Ishikawa (cell line): ENCODE results near the gene PPP2R2C.

Experiments
- CEBPB ChIP-seq: IDR thresholded peaks from 2 replicates; pipeline ENCODE4 v1.6.1; 2012
- CREB1 ChIP-seq: IDR thresholded peaks from 2 replicates; pipeline ENCODE4 v1.6.1; 2012; ENCODE audit warnings: low read depth
- EGR1 ChIP-seq: IDR thresholded peaks from 2 replicates; pipeline ENCODE4 v1.6.1; 2012
- EP300 ChIP-seq: IDR thresholded peaks from 2 replicates; pipeline ENCODE4 v1.6.1; 2012; ENCODE audit warnings: borderline replicate concordance
- FOXM1 ChIP-seq: IDR thresholded peaks from 2 replicates; pipeline ENCODE4 v1.6.1; 2012; ENCODE audit warnings: low read depth, borderline replicate concordance
- NFIC ChIP-seq: IDR thresholded peaks from 2 replicates; pipeline ENCODE4 v1.6.1; 2012
- RAD21 ChIP-seq: IDR thresholded peaks from 2 replicates; pipeline ENCODE4 v1.6.1; 2012; ENCODE audit warnings: low read depth
- TAF1 ChIP-seq: IDR thresholded peaks from 2 replicates; pipeline ENCODE4 v1.6.1; 2012; ENCODE audit warnings: low read depth, mild to moderate bottlenecking
- TCF12 ChIP-seq: IDR thresholded peaks from 2 replicates; pipeline ENCODE4 v1.6.1; 2012; ENCODE audit warnings: low read depth
- TEAD4 ChIP-seq: IDR thresholded peaks from 2 replicates; pipeline ENCODE4 v1.6.1; 2012
- USF1 ChIP-seq: IDR thresholded peaks from 2 replicates; pipeline ENCODE4 v1.6.1; 2012
- YY1 ChIP-seq: IDR thresholded peaks from 2 replicates; pipeline ENCODE4 v1.6.1; 2012; ENCODE audit warnings: low read depth
- ZBTB7A ChIP-seq: IDR thresholded peaks from 2 replicates; pipeline ENCODE4 v1.6.1; 2012; ENCODE audit warnings: low read depth
- TF ChIP-seq, protein P1 (sequence below): IDR thresholded peaks from 2 replicates; pipeline ENCODE4 v1.6.1; 2012
- TF ChIP-seq, protein P2 (sequence below): IDR thresholded peaks from 2 replicates; pipeline ENCODE4 v1.6.1; 2012; ENCODE audit warnings: low read depth, mild to moderate bottlenecking

Gene PPP2R2C

GRCh38 chr4:6403400-6403685 is 69.1 kb downstream of the PPP2R2C start:
- TF ChIP-seq, protein P1, sequence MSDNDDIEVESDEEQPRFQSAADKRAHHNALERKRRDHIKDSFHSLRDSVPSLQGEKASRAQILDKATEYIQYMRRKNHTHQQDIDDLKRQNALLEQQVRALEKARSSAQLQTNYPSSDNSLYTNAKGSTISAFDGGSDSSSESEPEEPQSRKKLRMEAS: no peak
- TF ChIP-seq YY1: no peak
- no peak for TF ChIP-seq ZBTB7A
- no peak for TF ChIP-seq CREB1
- TF ChIP-seq, protein P2, sequence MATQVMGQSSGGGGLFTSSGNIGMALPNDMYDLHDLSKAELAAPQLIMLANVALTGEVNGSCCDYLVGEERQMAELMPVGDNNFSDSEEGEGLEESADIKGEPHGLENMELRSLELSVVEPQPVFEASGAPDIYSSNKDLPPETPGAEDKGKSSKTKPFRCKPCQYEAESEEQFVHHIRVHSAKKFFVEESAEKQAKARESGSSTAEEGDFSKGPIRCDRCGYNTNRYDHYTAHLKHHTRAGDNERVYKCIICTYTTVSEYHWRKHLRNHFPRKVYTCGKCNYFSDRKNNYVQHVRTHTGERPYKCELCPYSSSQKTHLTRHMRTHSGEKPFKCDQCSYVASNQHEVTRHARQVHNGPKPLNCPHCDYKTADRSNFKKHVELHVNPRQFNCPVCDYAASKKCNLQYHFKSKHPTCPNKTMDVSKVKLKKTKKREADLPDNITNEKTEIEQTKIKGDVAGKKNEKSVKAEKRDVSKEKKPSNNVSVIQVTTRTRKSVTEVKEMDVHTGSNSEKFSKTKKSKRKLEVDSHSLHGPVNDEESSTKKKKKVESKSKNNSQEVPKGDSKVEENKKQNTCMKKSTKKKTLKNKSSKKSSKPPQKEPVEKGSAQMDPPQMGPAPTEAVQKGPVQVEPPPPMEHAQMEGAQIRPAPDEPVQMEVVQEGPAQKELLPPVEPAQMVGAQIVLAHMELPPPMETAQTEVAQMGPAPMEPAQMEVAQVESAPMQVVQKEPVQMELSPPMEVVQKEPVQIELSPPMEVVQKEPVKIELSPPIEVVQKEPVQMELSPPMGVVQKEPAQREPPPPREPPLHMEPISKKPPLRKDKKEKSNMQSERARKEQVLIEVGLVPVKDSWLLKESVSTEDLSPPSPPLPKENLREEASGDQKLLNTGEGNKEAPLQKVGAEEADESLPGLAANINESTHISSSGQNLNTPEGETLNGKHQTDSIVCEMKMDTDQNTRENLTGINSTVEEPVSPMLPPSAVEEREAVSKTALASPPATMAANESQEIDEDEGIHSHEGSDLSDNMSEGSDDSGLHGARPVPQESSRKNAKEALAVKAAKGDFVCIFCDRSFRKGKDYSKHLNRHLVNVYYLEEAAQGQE: no peak
- no peak for TF ChIP-seq TEAD4
- TF ChIP-seq EP300: no peak
- TF ChIP-seq FOXM1: no peak
- TF ChIP-seq TCF12: no peak
- TF ChIP-seq USF1: no peak
- TF ChIP-seq RAD21: no peak
- no peak for TF ChIP-seq CEBPB
- TF ChIP-seq EGR1: no peak
- TF ChIP-seq TAF1: no peak
- no peak for TF ChIP-seq NFIC

- TF ChIP-seq TCF12: no peak
These were observed 69.6 kb downstream of the PPP2R2C start for GRCh38 chr4:6402566-6403399.

GRCh38 chr4:6401797-6402196 is 70.6 kb downstream of the PPP2R2C start:
- TF ChIP-seq EGR1 (no peak), NFIC (no peak), TCF12 (no peak), EP300 (no peak), RAD21 (no peak), USF1 (no peak), FOXM1 (no peak), ZBTB7A (no peak), TEAD4 (no peak), CREB1 (no peak)
- TF ChIP-seq, protein P1: no peak
- TF ChIP-seq, protein P2: no peak

- TF ChIP-seq EGR1 (no peak), EP300 (no peak), CEBPB (no peak), FOXM1 (no peak), TAF1 (no peak), NFIC (no peak), CREB1 (no peak), ZBTB7A (no peak), TEAD4 (no peak), YY1 (no peak), RAD21 (no peak), USF1 (no peak)
- TF ChIP-seq, protein P1: no peak
- TF ChIP-seq, protein P2: no peak
These were observed 75.6 kb downstream of the PPP2R2C start for GRCh38 chr4:6396696-6397236.
